SK-MEL-5 (cell line): ENCODE results near the gene FYB1. TPM values are rescaled to one million over a fixed set of nuclear protein-coding genes. Genes with fewer than 3 reads are reported as not detected.

Source experiments
- DNase-seq: peaks from one replicate; pipeline ENCODE4 v3.0.0-alpha.2; 2016; ENCODE audit warnings: low read depth, low spot score
- in situ Hi-C: cut with HindIII; loops from 2 replicates; pipeline ENCODE4 v1.10.0; 2016; ENCODE audit warnings: low sequenced_read_pairs, high pct_unique_total_duplicates, low pct_unique_long_range_greater_than_20kb
- total RNA-seq: library from RNA; depleted of rRNA; stranded (reverse); fragments of >200 nt; shearing (Covaris generic); gene quantifications from 2 replicates; pipeline ENCODE4 v1.2.3, GENCODE V29; 2014

Gene FYB1
- total RNA-seq, 1 experiment from 2014 or later: 29.1 TPM

GRCh38 chr5:39156082-39156481 is 63.3 kb downstream of the FYB1 start:
- in situ Hi-C loops: no loop called here

GRCh38 chr5:39151745-39152144 is 67.6 kb downstream of the FYB1 start:
- in situ Hi-C loops: no loop called here
- no peak for DNase-seq

More at GRCh38 chr5:39156082-39156481, 63.3 kb downstream of the FYB1 start:
- no peak for DNase-seq

GRCh38 chr5:39149966-39150365 is 69.4 kb downstream of the FYB1 start:
- no peak for DNase-seq
- in situ Hi-C loops: no loop called here

GRCh38 chr5:39148983-39149534 is 70.3 kb downstream of the FYB1 start:
- in situ Hi-C loops: no loop called here
- DNase-seq: peak; percentile 62

- DNase-seq: peak; percentile 97
- in situ Hi-C loops: no loop called here
Observed at GRCh38 chr5:39146831-39147540, 72.4 kb downstream of the FYB1 start.

- in situ Hi-C loops: no loop called here
Observed at GRCh38 chr5:39143151-39143860, 76.1 kb downstream of the FYB1 start.

GRCh38 chr5:39140558-39141168 is 78.7 kb downstream of the FYB1 start:
- DNase-seq: no peak
- in situ Hi-C loops: no loop called here

More at GRCh38 chr5:39143151-39143860, 76.1 kb downstream of the FYB1 start:
- DNase-seq: no peak

GRCh38 chr5:39138892-39139291 is 80.5 kb downstream of the FYB1 start:
- no peak for DNase-seq
- in situ Hi-C loops: no loop called here

GRCh38 chr5:39137819-39138451 is 81.4 kb downstream of the FYB1 start:
- in situ Hi-C loops: no loop called here
- DNase-seq: peak; percentile 74

GRCh38 chr5:39137391-39137790 is 82.0 kb downstream of the FYB1 start:
- in situ Hi-C loops: no loop called here
- DNase-seq: no peak

- no peak for DNase-seq
- in situ Hi-C loops: no loop called here
Observed at GRCh38 chr5:39132792-39133191, 86.6 kb downstream of the FYB1 start.

- DNase-seq: peak; percentile 64
- in situ Hi-C loops: no loop called here
Observed at GRCh38 chr5:39132128-39132447, 87.3 kb downstream of the FYB1 start.

- in situ Hi-C loops: no loop called here
Observed at GRCh38 chr5:39131210-39132127, 87.9 kb downstream of the FYB1 start.

GRCh38 chr5:39130716-39131115 is 88.6 kb downstream of the FYB1 start:
- in situ Hi-C loops: no loop called here
- no peak for DNase-seq

More at GRCh38 chr5:39131210-39132127, 87.9 kb downstream of the FYB1 start:
- no peak for DNase-seq

GRCh38 chr5:39121922-39122321 is 97.4 kb downstream of the FYB1 start:
- in situ Hi-C loops: no loop called here
- no peak for DNase-seq

GRCh38 chr5:39121315-39121714 is 98.0 kb downstream of the FYB1 start:
- in situ Hi-C loops: no loop called here
- DNase-seq: no peak

- DNase-seq: no peak
- in situ Hi-C loops: no loop called here
Observed at GRCh38 chr5:39120052-39120420, 99.3 kb downstream of the FYB1 start.
